ENCODE results near the gene LRP6.

GRCh38 chr12:12107678-12108077 lies 159.2 kb downstream of the LRP6 start:
- TF ChIP-seq POLR2A (IDR thresholded peaks at IDR 0.05; ENCODE audit: low read depth, low read length), result no peak
- TF ChIP-seq POLR2AphosphoS5 (IDR thresholded peaks at IDR 0.05; ENCODE audit: low read depth, low read length), result no peak

All from GM12892 (cell line).